GM06990 (cell line): ENCODE results near the gene NYAP2.

Experiments
- DNase-seq: peaks from one replicate; pipeline ENCODE4 v3.0.0-alpha.2; 2011; ENCODE audit not compliant: insufficient read length; ENCODE audit errors: extremely low read depth
- H3K27me3 ChIP-seq: replicated peaks from 2 replicates; pipeline ENCODE4 v1.6.0; 2011; ENCODE audit warnings: low read length; ENCODE audit not compliant: control insufficient read depth, insufficient read depth
- H3K36me3 ChIP-seq: 2 replicates; pipeline ENCODE4 v1.5.1; 2011; ENCODE audit warnings: low read length; ENCODE audit not compliant: control insufficient read depth, insufficient read depth
- H3K4me3 ChIP-seq: replicated peaks from 2 replicates; pipeline ENCODE4 v1.5.1; 2011; ENCODE audit warnings: low read depth, mild to moderate bottlenecking, control low read depth, low read length
- TF ChIP-seq, protein P1 (sequence below): IDR thresholded peaks from 2 replicates; pipeline ENCODE4 v1.5.1; 2011; ENCODE audit warnings: low read length, control low read depth, mild to moderate bottlenecking, inconsistent platforms; ENCODE audit not compliant: insufficient read depth, poor library complexity, severe bottlenecking

Gene NYAP2

DNA sequence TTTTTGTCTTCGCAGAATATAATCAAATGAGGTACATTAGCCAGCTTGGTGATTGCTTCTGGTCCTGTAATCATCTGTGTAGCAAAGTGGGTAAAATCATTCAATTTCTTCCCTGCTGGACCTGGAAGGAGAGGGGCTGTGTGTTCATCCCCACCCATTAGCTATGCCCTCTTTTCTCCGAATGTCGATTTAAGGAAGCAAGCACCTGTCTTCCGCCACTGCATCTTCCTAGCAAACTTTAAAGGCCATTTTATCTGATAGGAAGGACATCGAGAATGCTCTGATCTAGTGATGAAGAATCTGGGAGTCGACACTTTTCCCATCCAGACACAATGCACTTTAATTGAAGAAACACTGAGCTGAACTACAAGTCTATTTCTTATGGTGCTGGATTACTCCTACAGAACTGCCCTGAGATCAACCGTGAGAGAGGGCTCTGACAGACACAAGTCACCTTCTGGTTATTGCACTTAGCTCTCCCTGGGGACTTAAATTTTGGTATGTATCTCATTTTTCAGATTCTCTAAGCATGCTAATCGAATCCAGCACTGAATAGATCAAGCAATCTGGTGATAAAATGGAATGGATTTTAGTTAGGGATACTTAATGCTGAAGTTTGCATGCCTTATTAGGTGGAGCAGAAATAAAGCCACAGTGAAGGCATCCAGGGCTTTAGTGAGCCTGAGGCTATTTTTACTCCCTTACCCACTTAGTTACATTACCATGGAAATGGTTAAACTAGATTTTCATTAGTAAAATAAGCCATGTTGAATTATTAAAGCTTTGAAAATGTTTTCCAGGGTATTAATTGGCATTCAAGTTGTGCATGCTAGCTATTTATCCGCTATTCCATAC is 1.3 kb downstream of the NYAP2 start:
- TF ChIP-seq, protein P1, sequence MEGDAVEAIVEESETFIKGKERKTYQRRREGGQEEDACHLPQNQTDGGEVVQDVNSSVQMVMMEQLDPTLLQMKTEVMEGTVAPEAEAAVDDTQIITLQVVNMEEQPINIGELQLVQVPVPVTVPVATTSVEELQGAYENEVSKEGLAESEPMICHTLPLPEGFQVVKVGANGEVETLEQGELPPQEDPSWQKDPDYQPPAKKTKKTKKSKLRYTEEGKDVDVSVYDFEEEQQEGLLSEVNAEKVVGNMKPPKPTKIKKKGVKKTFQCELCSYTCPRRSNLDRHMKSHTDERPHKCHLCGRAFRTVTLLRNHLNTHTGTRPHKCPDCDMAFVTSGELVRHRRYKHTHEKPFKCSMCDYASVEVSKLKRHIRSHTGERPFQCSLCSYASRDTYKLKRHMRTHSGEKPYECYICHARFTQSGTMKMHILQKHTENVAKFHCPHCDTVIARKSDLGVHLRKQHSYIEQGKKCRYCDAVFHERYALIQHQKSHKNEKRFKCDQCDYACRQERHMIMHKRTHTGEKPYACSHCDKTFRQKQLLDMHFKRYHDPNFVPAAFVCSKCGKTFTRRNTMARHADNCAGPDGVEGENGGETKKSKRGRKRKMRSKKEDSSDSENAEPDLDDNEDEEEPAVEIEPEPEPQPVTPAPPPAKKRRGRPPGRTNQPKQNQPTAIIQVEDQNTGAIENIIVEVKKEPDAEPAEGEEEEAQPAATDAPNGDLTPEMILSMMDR = no peak
- Histone ChIP-seq H3K27me3 (no peaks in the 10 kb centered on the region), H3K36me3 (no peaks in the 10 kb centered on the region), H3K4me3 (no peak overlapping the region)
- DNase-seq = no peak

DNA sequence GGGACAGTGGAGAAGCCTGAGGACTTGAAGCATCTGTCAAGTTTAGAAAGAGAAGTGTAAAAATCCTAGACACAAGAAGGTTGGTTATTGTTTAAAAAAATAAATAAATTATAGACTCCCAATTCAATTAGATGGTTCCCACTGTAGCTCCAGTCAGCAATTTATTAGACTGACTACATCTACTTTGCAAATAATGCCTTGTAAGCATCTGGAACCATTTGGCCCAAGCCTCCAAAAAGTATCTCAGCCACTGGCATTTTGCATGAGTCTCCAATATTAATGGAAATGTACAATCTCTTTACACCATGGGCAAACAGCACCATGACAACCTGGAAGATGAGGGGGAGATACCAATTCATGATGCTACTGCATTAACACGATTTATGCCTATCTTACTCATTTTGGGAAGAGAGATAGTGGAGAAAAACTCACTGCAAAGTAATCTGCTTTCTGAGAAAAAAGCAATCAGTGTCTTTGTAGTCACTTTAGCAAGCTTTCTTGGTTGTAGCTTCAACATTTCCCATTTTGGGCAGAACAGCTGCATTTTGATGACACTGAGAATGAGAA is 2.8 kb downstream of the NYAP2 start:
- no peak overlapping the region for H3K4me3 ChIP-seq
- DNase-seq = no peak
- TF ChIP-seq, protein P1 = no peak
- no peaks in the 10 kb centered on the region for H3K36me3 ChIP-seq
- no peaks in the 10 kb centered on the region for H3K27me3 ChIP-seq

DNA sequence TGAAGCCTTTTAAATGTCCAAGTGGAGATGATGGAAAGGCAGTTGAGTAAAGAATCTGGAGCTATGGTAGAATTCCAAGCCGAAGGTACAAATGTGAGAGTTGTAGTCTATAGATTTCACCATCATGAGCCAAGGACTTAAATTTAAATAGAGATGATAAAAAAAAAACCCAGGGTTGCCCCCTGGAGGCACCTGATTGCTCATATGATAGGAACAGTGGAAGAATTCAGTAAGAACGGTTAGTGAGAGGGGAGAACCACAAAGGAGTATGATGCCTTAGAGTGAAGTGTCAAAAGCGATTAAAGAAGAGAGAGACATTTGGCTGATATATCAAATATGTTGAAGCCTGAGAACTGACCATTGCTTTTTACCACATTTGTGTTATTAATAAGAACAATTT is 11.9 kb downstream of the NYAP2 start:
- H3K4me3 ChIP-seq = no peak overlapping the region
- TF ChIP-seq, protein P1 = no peak
- no peak for DNase-seq
- no peaks in the 10 kb centered on the region for H3K27me3 ChIP-seq
- H3K36me3 ChIP-seq = no peaks in the 10 kb centered on the region

DNA sequence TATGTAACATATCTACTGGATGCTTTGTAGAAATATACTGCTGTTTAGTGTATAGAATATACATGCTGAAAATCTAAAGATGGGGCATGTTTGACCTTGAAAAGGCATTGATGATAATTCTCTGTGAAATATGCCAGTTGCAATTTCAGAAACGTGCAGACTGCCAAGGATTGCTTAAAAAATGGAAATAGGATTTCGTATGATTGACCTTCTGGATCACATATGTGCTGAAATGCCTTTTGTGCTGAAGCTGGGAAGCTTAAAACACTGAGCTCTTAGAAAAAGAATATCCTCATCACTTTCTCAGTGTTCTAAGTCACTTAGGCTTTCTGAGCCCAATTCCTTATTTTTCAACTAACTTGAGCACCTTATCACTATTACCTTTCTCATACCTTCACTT is 14.3 kb downstream of the NYAP2 start:
- TF ChIP-seq, protein P1 = no peak
- H3K4me3 ChIP-seq = no peak overlapping the region
- no peaks in the 10 kb centered on the region for H3K27me3 ChIP-seq
- H3K36me3 ChIP-seq = no peaks in the 10 kb centered on the region
- DNase-seq = no peak

DNA sequence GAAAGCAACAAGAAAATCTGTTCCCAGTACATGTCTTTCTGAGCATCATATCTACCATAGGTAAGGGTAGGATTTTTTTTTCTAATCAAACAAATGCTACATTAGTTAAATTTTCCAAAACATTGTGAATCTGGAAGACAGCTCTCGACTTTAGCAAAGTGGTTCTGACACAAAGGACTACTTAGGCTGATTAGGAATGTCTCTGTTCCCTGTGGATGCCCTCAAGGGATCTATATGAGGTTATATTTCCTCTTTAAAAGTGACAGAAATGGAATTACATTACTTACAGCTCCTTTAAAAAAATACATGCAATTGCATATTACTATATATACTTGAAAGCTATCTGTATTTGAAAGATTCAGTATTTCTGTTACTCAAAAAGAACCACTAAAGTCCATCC is 15.4 kb downstream of the NYAP2 start:
- no peaks in the 10 kb centered on the region for H3K27me3 ChIP-seq
- H3K36me3 ChIP-seq = no peaks in the 10 kb centered on the region
- TF ChIP-seq, protein P1 = no peak
- no peak overlapping the region for H3K4me3 ChIP-seq
- DNase-seq = no peak
